Measurements from ENCODE around the gene CUL4B. TPM values are rescaled to one million over a fixed set of nuclear protein-coding genes. Genes with fewer than 3 reads are reported as not detected.

CUL4B gene
- total RNA-seq, 4 donors from 2014 or later = 18.6 to 47.2 (median 28.4) TPM

DNA sequence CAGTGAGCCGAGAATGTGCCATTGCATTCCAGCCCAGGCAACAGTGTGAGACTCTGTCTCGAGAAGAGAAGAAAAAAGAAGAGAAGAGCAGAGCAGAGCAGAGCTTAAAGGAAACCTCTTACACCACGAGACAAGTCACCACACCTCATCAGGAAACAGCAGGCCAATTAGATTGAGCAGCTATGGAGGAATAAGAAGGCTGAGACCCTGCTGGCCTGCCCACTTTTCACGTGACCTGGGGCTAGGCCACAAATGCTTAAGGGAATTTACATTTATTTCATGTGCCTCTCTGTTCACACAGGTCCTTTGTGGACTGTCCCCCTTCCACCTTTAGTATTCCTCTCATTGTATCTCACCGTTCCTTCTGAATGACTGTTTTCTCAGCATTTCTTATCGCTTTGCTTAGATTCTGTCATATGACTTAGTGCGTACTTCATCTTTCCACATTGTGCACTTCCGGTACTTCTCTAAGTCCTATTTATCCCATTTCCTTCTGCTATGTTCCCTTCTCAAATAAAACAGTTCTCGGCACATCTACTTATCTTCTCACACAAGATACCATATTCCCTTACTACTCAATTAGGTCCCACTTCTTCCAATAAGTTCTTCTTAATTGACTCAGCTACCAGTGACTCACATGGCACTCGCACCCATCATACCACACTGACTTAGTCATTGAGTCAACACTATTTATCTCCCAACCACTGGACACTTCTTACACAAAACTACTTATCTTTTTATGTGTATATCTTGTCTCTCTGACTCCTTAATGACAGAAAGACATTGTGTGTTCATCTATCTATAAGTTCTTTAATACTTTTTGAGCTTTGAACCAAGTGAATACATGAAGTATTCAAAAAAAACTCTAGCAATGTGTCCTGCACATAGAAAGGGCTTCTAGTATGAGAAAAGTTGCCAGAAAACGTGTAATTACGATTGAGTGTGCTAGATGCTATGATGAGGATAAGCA, 11.0 kb downstream of the CUL4B start:
- Histone ChIP-seq H3K4me1 (peaks cover 2% of the 10 kb centered on the region), H3K9me3 (no peaks in the 10 kb centered on the region), H3K36me3 (no peaks in the 10 kb centered on the region), H3K4me3 (no peak overlapping the region), H3K27ac (no peak overlapping the region), H3K27me3 (no peaks in the 10 kb centered on the region)
- no peak for TF ChIP-seq EP300 (IDR thresholded peaks at IDR 0.05)
- TF ChIP-seq, protein P1, sequence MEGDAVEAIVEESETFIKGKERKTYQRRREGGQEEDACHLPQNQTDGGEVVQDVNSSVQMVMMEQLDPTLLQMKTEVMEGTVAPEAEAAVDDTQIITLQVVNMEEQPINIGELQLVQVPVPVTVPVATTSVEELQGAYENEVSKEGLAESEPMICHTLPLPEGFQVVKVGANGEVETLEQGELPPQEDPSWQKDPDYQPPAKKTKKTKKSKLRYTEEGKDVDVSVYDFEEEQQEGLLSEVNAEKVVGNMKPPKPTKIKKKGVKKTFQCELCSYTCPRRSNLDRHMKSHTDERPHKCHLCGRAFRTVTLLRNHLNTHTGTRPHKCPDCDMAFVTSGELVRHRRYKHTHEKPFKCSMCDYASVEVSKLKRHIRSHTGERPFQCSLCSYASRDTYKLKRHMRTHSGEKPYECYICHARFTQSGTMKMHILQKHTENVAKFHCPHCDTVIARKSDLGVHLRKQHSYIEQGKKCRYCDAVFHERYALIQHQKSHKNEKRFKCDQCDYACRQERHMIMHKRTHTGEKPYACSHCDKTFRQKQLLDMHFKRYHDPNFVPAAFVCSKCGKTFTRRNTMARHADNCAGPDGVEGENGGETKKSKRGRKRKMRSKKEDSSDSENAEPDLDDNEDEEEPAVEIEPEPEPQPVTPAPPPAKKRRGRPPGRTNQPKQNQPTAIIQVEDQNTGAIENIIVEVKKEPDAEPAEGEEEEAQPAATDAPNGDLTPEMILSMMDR (IDR thresholded peaks at IDR 0.05) = no peak
- no peak for DNase-seq (ENCODE audit: low spot score in 2 of 2)
- WGBS = 72% methylated on average over 12 of the region's 12 CpGs

DNA sequence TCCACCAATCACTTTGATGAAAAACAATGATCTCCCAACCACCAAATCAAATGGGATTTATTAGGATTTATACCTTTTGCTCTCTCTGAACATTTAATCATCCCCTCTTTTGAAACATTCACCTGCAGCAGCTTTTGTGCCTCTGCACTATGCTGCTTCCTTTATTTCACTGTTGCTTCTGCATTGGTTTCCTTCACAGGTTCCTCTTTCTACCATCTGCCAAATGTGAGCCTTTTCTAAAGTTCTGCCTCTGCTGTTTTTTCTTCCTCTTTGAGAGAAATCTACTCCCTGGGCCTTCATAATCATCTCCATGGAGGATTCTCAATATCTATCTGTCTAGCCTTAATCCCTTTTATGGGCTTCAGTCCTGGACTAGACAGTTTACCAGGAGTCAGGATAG, 24.7 kb downstream of the CUL4B start:
- no peaks in the 10 kb centered on the region for H3K9me3 ChIP-seq
- H3K4me1 ChIP-seq = no peaks in the 10 kb centered on the region
- peaks cover 52% of the 10 kb centered on the region for H3K36me3 ChIP-seq
- H3K27me3 ChIP-seq = no peaks in the 10 kb centered on the region
- DNase-seq (ENCODE audit: low spot score in 2 of 2) = no peak
- H3K27ac ChIP-seq = no peak overlapping the region
- no peak overlapping the region for H3K4me3 ChIP-seq
- TF ChIP-seq, protein P1 (IDR thresholded peaks at IDR 0.05) = no peak
- TF ChIP-seq POLR2AphosphoS5 (IDR thresholded peaks at IDR 0.05) (no peak), EP300 (IDR thresholded peaks at IDR 0.05) (no peak), POLR2A (IDR thresholded peaks at IDR 0.05) (no peak)

DNA sequence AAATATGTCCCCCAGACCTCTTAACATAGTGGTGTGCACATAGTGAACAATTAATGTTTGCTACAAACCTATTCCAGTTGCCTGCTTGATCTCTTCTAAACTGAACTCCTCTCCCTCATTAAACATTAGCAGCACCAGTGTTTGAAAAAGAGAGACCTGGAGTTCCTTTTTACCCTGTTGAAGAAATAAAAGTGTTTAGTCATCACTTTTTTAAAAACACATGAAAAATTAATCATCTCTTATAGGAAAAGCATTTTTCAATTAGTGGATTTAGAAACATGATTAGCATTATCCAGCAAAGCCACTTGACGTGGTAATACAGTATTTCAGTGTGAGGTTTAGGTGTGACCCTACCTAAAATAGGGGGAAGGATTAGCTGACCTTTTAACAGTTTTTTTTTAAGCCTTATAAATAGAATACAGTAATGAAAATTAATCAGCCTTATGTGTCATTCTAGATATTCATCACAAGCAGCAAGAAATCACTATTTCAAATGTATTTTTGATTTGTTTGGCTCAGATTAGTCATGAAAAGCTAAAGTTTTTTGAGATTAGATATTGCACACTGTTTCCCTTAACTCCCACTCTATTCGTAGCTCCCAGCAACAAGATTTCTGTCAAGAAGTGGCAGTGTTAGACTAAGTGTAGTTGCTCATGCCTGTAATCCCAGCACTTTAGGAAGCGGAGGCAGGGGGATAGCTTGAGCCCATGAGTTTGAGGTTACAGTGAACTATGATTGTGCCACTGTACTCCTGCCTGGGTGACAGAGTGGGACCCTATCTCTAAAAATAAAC, 26.2 kb downstream of the CUL4B start:
- no peaks in the 10 kb centered on the region for H3K4me1 ChIP-seq
- 81% methylated on average over 3 of the region's 3 CpGs for WGBS
- TF ChIP-seq POLR2A (IDR thresholded peaks at IDR 0.05) = no peak
- no peak for TF ChIP-seq POLR2AphosphoS5 (IDR thresholded peaks at IDR 0.05)
- TF ChIP-seq, protein P1 (IDR thresholded peaks at IDR 0.05) = no peak
- TF ChIP-seq EP300 (IDR thresholded peaks at IDR 0.05) = no peak
- H3K9me3 ChIP-seq = no peaks in the 10 kb centered on the region
- no peak overlapping the region for H3K27ac ChIP-seq
- no peak overlapping the region for H3K4me3 ChIP-seq
- H3K27me3 ChIP-seq = no peaks in the 10 kb centered on the region
- DNase-seq (ENCODE audit: low spot score in 2 of 2) = no peak
- H3K36me3 ChIP-seq = peaks cover 44% of the 10 kb centered on the region

GRCh38 chrX:120522820-120523219, 37.9 kb downstream of the CUL4B start:
- H3K36me3 ChIP-seq = peaks cover 7% of the 10 kb centered on the region
- H3K4me1 ChIP-seq = no peaks in the 10 kb centered on the region
- H3K27ac ChIP-seq = no peak overlapping the region
- no peaks in the 10 kb centered on the region for H3K27me3 ChIP-seq
- DNase-seq (ENCODE audit: low spot score in 2 of 2) = no peak
- no peaks in the 10 kb centered on the region for H3K9me3 ChIP-seq
- TF ChIP-seq POLR2A (IDR thresholded peaks at IDR 0.05) (no peak), EP300 (IDR thresholded peaks at IDR 0.05) (no peak), POLR2AphosphoS5 (IDR thresholded peaks at IDR 0.05) (no peak)
- TF ChIP-seq, protein P1 (IDR thresholded peaks at IDR 0.05) = no peak
- WGBS = 73% methylated on average over 5 of the region's 5 CpGs
- no peak overlapping the region for H3K4me3 ChIP-seq

- TF ChIP-seq EP300 (IDR thresholded peaks at IDR 0.05) = no peak
- no peak for DNase-seq (ENCODE audit: low spot score in 2 of 2)
- Histone ChIP-seq H3K27ac (no peak overlapping the region), H3K36me3 (no peaks in the 10 kb centered on the region), H3K9me3 (no peaks in the 10 kb centered on the region), H3K4me3 (no peak overlapping the region), H3K27me3 (no peaks in the 10 kb centered on the region), H3K4me1 (no peaks in the 10 kb centered on the region)
- WGBS = 89% methylated on average over 3 of the region's 3 CpGs
Measured at GRCh38 chrX:120517936-120518335, 42.8 kb downstream of the CUL4B start.
